ENCODE results near the gene AGAP2.

DNA sequence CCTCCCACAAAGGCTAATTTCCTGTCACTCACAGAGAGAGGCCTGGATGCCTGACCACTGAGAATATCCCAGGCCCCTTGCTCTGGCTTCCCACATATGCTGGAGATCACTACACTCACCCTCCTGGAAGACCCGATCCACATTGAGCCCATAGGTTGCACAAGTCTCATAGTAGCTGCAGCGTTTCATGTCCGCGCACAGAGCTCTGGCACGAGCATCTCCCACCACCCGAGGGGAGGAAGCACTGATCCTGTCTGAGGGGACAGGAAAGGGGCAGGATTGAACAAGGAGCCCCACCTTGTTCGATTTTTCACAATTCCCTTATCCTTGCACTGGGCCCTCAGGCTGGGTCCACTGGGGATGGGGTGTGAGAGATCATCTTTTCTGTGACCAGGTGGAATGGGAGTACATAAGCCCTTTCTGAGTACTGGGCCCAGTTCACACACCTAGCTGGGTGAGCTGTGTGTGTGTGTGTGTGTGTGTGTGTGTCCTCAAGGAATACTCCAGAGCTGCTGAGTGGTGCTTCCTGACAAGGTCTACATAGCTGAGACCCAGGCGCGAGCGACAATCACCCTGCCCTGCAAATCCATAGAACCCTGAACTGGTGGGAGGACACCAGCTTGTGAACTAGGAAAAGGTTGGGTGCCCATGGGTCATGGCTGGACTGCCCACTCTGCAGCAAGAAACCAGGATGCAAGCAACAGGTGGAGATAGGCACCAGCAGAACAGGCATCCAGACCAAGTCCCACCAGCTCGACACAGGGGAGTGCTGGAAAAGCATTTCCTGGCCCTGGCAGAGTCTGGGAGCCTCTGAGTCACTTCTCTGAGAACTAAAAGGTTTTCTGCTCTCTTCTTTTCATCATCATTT, 5.6 kb downstream of the AGAP2 start:
- TF ChIP-seq, protein P1, sequence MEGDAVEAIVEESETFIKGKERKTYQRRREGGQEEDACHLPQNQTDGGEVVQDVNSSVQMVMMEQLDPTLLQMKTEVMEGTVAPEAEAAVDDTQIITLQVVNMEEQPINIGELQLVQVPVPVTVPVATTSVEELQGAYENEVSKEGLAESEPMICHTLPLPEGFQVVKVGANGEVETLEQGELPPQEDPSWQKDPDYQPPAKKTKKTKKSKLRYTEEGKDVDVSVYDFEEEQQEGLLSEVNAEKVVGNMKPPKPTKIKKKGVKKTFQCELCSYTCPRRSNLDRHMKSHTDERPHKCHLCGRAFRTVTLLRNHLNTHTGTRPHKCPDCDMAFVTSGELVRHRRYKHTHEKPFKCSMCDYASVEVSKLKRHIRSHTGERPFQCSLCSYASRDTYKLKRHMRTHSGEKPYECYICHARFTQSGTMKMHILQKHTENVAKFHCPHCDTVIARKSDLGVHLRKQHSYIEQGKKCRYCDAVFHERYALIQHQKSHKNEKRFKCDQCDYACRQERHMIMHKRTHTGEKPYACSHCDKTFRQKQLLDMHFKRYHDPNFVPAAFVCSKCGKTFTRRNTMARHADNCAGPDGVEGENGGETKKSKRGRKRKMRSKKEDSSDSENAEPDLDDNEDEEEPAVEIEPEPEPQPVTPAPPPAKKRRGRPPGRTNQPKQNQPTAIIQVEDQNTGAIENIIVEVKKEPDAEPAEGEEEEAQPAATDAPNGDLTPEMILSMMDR (IDR thresholded peaks at IDR 0.05), result no peak
- no peak for TF ChIP-seq POLR2A (IDR thresholded peaks at IDR 0.05)
